Activated B cell treated with CpG ODN at 0.5 μM for 24 hours (primary cell): ENCODE measurements around the gene ZIC2. TPM values are rescaled to one million over a fixed set of nuclear protein-coding genes. Genes with fewer than 3 reads are reported as not detected.

ENCODE experiments used
- ATAC-seq: fragments of 200-7000 bp; cut with Tn5 transposase; one replicate; pipeline ENCODE4 v1.10.0; 2021; ENCODE audit warnings: low read depth, mild to moderate bottlenecking, moderate library complexity
- CTCF ChIA-PET: fragments of 350-600 bp; sonication (Branson Sonifier 250); formaldehyde crosslinking; loops from one replicate; lab custom pipeline; 2021; ENCODE audit warnings: antibody characterized with exemption; lab: Charles Lee
- POLR2A ChIA-PET: fragments of 350-600 bp; sonication (Branson Sonifier 250); formaldehyde crosslinking; loops from one replicate; lab custom pipeline; 2021; ENCODE audit warnings: antibody characterized with exemption; lab: Charles Lee
- DNase-seq: peaks from one replicate; pipeline ENCODE4 v3.0.0; 2022
- H3K27ac Mint-ChIP-seq: one replicate; pipeline ENCODE4 v1.8.0; 2020; ENCODE audit warnings: mixed read lengths
- H3K27me3 Mint-ChIP-seq: one replicate; pipeline ENCODE4 v1.8.0; 2021; ENCODE audit warnings: mixed read lengths
- H3K36me3 Mint-ChIP-seq: one replicate; pipeline ENCODE4 v1.8.0; 2021; ENCODE audit warnings: low read depth, mixed read lengths
- H3K4me1 Mint-ChIP-seq: one replicate; pipeline ENCODE4 v1.8.0; 2021; ENCODE audit warnings: mixed read lengths
- H3K4me3 Mint-ChIP-seq: one replicate; pipeline ENCODE4 v1.8.0; 2020; ENCODE audit warnings: mild to moderate bottlenecking, mixed read lengths
- H3K9me3 Mint-ChIP-seq: one replicate; pipeline ENCODE4 v1.8.0; 2020; ENCODE audit warnings: mixed read lengths
- intact Hi-C: fragments of 100-400 bp; cut with micrococcal nuclease; formaldehyde crosslinking; loops from one replicate; pipeline ENCODE4 v1.15.1; 2024
- total RNA-seq: library from RNA; stranded (reverse); gene quantifications from 2 replicates; pipeline ENCODE4 v1.2.3, GENCODE V29; 2022
- TF ChIP-seq, protein P1 (sequence below): fragments of 200-600 bp; IDR thresholded peaks from one replicate; pipeline ENCODE4 v1.8.0; 2022; ENCODE audit warnings: antibody characterized with exemption, mild to moderate bottlenecking

Gene ZIC2
- total RNA-seq, 1 donor from 2014 or later: not detected

DNA sequence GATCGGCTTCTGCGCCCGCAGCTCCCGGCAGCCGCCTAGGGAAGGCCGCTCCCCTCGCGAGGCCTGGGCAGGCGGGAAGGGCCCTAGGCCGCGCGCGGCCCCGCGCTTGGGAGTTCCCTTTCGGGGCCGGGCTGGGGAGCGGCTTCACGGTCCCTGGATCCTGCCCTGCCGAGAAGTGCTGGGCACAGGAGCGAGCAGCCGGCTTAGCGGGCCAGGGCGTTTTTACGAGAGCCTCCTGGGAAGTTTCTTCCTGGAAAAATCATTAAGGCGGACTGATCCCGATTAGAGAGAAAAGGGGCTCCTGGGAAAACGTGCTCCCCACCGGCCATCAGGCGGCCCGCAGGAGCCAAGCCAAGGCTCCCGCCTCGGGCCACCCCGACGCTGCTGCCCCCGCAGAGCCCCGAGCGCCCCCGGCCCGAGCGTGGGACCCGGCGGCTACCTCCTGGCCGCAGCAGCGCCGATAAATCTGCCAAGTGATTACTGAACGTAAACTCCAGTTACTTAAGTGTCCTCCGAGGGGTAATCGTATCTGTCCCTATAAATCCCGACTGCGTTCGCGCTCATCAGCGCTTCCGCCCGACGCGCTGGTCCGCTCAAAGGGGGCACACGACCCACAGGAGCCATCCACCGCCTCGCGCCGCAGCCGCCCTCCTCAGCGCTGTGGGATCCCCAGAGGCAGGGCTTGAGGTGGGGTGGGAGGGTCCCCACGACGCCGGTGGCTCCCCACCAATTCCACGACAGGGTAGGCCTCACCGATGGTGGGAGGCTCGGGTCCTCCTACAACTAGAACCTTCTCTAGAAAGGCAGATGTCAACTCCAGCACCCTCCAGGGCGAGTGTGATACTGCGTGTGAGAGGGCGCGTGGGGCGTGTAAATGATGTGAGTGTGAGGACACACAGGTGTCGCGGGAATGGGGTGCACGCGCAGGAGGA lies 12.8 kb upstream of the ZIC2 start:
- peak overlapping the region; percentile 72 for H3K4me3 Mint-ChIP-seq
- TF ChIP-seq, protein P1, sequence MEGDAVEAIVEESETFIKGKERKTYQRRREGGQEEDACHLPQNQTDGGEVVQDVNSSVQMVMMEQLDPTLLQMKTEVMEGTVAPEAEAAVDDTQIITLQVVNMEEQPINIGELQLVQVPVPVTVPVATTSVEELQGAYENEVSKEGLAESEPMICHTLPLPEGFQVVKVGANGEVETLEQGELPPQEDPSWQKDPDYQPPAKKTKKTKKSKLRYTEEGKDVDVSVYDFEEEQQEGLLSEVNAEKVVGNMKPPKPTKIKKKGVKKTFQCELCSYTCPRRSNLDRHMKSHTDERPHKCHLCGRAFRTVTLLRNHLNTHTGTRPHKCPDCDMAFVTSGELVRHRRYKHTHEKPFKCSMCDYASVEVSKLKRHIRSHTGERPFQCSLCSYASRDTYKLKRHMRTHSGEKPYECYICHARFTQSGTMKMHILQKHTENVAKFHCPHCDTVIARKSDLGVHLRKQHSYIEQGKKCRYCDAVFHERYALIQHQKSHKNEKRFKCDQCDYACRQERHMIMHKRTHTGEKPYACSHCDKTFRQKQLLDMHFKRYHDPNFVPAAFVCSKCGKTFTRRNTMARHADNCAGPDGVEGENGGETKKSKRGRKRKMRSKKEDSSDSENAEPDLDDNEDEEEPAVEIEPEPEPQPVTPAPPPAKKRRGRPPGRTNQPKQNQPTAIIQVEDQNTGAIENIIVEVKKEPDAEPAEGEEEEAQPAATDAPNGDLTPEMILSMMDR: no peak
- ChIA-PET CTCF (no interaction called here), POLR2A (no interaction called here)
- peak; percentile 18 for DNase-seq
- intact Hi-C loops: no loop called here
- peak overlapping the region; percentile 37 for H3K27ac Mint-ChIP-seq
- H3K9me3 Mint-ChIP-seq: peaks cover 4% of the 10 kb centered on the region
- H3K36me3 Mint-ChIP-seq: no peaks in the 10 kb centered on the region
- peaks cover 57% of the 10 kb centered on the region for H3K27me3 Mint-ChIP-seq
- ATAC-seq: no peak
- H3K4me1 Mint-ChIP-seq: peaks cover 19% of the 10 kb centered on the region

DNA sequence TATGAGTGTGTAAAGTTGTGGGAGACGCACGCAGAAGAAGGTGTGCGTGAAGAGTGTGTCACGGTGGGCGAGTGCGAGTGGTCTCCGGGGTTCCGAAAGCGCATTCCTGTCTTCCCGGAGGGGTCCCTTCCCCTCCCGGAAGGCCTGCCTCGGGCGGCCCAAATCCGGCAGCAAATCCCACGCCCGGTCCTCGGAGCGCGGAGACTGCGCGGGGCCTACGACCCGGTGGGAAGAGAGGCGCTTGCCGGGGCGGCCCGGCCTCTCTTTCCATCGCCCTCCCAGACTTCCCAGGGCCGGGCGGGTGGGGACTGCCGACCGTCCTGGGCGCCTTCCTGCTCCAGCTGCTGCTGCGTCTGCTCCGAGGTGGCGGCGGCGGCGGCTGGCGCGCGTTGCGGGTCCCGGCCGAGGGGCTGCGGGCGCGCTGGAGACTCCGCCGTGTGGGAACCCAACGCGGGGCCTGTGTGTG lies 12.1 kb upstream of the ZIC2 start:
- Mint-ChIP-seq H3K27ac (peak overlapping the region; percentile 37), H3K4me1 (peaks cover 19% of the 10 kb centered on the region), H3K36me3 (peaks cover 1% of the 10 kb centered on the region), H3K4me3 (peak overlapping the region; percentile 72), H3K9me3 (peaks cover 6% of the 10 kb centered on the region), H3K27me3 (peaks cover 56% of the 10 kb centered on the region)
- ChIA-PET CTCF (no interaction called here), POLR2A (no interaction called here)
- TF ChIP-seq, protein P1: no peak
- intact Hi-C loops: no loop called here
- ATAC-seq: no peak
- no peak for DNase-seq

DNA sequence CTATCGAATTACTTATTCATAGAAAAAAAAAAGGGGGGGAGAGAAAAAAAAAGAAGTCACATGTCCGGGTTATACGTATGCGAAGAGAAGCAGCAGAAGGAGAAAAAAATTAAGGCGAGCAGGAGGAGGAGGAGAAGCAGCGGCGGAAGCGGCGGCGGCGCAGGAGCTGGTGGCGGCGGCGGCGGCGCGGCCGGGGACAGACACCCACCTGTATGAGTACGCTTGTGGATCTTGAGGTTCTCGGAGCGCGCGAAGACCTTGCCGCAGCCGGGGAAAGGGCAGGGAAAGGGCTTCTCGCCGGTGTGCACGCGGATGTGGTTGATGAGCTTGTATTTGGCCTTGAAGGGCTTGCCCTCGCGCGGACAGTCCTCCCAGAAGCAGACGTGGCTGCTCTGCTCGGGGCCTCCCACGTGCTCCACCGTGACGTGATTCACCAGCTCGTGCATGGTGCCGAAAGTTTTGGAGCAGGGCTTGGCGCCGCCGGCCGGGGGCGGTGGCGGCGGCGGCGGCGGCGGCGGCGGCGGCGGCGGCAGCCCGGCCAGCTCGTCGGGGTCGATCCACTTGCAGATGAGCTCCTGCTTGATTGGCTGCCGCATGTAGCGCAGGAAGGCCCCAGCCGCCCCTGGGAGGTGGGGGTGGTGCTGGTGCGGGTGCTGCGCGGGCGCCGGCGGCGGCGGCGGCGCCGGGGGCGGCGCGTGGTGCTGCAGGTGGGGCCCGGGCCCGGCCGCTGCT lies 11.5 kb upstream of the ZIC2 start:
- H3K27me3 Mint-ChIP-seq: peaks cover 60% of the 10 kb centered on the region
- peaks cover 1% of the 10 kb centered on the region for H3K36me3 Mint-ChIP-seq
- TF ChIP-seq, protein P1: no peak
- peaks cover 19% of the 10 kb centered on the region for H3K4me1 Mint-ChIP-seq
- CTCF ChIA-PET: no interaction called here
- intact Hi-C loops: no loop called here
- H3K4me3 Mint-ChIP-seq: peak overlapping the region; percentile 72
- ATAC-seq: peak; percentile 49
- DNase-seq: no peak
- peak overlapping the region; percentile 56 for H3K27ac Mint-ChIP-seq
- POLR2A ChIA-PET: no interaction called here
- H3K9me3 Mint-ChIP-seq: peaks cover 6% of the 10 kb centered on the region

DNA sequence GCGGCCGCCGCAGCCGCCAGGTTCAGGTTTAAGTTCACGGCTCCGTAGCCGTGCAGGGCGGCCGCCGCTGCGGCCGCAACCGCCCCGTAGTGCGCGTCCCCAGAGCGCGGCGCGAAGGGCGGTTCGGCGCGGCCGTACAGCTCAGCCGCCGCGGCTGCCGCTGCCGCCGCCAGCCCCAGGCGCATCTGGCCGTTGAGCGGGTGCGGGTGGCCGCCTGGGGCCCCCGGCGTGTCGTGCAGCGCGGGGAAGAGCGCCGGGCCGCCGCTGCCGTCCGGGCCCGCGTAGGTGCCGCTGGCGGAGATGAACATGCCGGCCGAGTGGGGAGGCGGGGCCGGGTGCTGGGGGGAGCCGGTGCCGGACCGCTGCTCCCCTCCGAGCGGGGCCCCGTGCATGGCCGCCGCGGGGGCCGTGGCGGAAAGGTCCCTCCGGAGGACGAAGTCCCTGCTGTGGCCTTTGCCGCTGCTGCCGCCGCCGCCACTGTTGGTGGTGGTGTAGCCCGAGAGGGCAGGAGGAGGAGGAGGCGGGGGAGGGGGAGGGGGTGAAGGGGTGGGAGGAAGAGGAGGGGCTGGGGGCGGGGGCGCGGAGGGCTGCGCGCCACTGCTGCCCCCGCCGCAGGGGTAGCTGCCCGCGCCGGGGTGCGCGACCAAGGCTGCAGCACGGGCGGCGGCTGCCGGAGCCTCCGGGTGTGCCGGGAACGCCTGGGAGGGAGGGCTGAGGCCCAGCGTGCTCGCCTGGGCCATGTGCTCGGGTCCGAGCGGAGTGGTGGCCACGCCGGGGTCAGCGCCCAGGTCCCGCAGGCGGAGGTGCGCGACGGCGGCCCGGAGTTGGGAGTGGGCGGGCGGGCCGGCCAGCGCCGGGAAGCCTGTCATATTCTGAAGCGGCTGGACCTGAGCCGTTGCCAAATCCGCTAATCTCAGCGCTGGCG lies 10.7 kb upstream of the ZIC2 start:
- H3K4me1 Mint-ChIP-seq: peaks cover 19% of the 10 kb centered on the region
- no peak for DNase-seq
- H3K27me3 Mint-ChIP-seq: peaks cover 58% of the 10 kb centered on the region
- TF ChIP-seq, protein P1: no peak
- no peak overlapping the region for H3K27ac Mint-ChIP-seq
- ATAC-seq: peak; percentile 40
- ChIA-PET CTCF (no interaction called here), POLR2A (no interaction called here)
- intact Hi-C loops: no loop called here
- peaks cover 2% of the 10 kb centered on the region for H3K36me3 Mint-ChIP-seq
- peaks cover 6% of the 10 kb centered on the region for H3K9me3 Mint-ChIP-seq
- H3K4me3 Mint-ChIP-seq: no peak overlapping the region
